Measurements from ENCODE around the gene PKIG. TPM values are rescaled to one million over a fixed set of nuclear protein-coding genes. Genes with fewer than 3 reads are reported as not detected.
A peak's percentile ranks its signal among the peaks of the same experiment; 100 is the strongest.

The PKIG gene
- total RNA-seq, 2 experiments from 2014 or later = 2.1 to 2.2 TPM

- ChIA-PET POLR2A (interaction anchor here (0.7 to 2.7 kb wide), 5 partner anchors 8 to 322 kb away, joined by 3 to 9 read pairs (median 5); partner anchors contain the start of gene STK4), CTCF (interaction anchor here (0.9 to 11.1 kb wide), 6 partner anchors 24 to 89 kb away, joined by 3 to 150 read pairs (median 8); no protein-coding TSS in a partner anchor)
- H3K4me3 Mint-ChIP-seq = peak overlapping the region; percentile 63
- H3K36me3 Mint-ChIP-seq (ENCODE audit: low read depth) = peaks cover 61% of the 10 kb centered on the region
- peak overlapping the region; percentile 99 for H3K27ac Mint-ChIP-seq
- peaks cover 91% of the 10 kb centered on the region for H3K4me1 Mint-ChIP-seq (ENCODE audit: low read depth)
- H3K9me3 Mint-ChIP-seq (ENCODE audit: insufficient read depth) = no peaks in the 10 kb centered on the region
- ATAC-seq (no peak), DNase-seq (no peak)
- H3K27me3 Mint-ChIP-seq (ENCODE audit: low read depth) = no peaks in the 10 kb centered on the region
Observed at GRCh38 chr20:44644230-44644617, 61.8 kb downstream of the PKIG start.

- Mint-ChIP-seq H3K4me1 (ENCODE audit: low read depth) (peaks cover 92% of the 10 kb centered on the region), H3K4me3 (peak overlapping the region; percentile 63), H3K27me3 (ENCODE audit: low read depth) (no peaks in the 10 kb centered on the region), H3K9me3 (ENCODE audit: insufficient read depth) (no peaks in the 10 kb centered on the region), H3K27ac (peak overlapping the region; percentile 99), H3K36me3 (ENCODE audit: low read depth) (peaks cover 61% of the 10 kb centered on the region)
- ATAC-seq = peak; percentile 58
- peak; percentile 63 for DNase-seq
- ChIA-PET POLR2A (interaction anchor here (0.7 to 2.7 kb wide), 6 partner anchors 8 to 1186 kb away, joined by 3 to 9 read pairs (median 4); partner anchors contain the start of gene STK4), CTCF (interaction anchor here (0.9 to 11.1 kb wide), 7 partner anchors 23 to 427 kb away, joined by 3 to 150 read pairs (median 6); no protein-coding TSS in a partner anchor)
Observed at GRCh38 chr20:44644667-44645131, 62.3 kb downstream of the PKIG start.

DNA sequence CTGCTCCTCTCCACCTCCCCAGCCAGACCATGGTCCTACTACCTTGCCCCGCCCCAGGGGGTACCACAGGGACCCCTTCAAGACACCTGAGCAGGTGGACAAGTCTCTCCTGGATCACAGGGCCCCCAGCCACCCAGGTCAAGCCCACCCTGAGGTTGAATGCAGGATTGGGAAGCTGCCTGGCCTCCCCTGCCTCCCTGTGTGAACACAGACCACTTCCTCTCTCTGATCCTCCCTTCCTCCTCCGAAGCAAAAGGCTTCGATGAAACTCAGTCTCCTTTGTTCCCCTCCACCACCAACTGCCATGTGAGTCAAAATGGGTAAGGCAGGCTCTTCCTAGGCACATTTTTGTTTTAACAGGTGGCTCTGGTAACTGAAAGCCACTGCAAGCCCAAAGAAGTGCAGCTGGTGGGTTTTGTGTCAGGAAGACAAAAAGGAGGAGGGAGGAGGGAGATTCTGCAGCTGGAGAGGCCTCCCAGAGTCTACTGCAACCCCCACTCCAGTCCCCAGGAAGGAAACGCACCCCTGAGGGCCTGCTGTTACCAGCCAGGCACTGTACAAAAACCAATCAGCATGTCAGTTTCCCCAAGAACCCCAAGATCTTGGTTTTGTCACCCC is 63.8 kb downstream of the PKIG start:
- Mint-ChIP-seq H3K4me3 (peak overlapping the region; percentile 73), H3K27ac (peak overlapping the region; percentile 99), H3K27me3 (ENCODE audit: low read depth) (no peaks in the 10 kb centered on the region), H3K36me3 (ENCODE audit: low read depth) (peaks cover 54% of the 10 kb centered on the region), H3K9me3 (ENCODE audit: insufficient read depth) (no peaks in the 10 kb centered on the region), H3K4me1 (ENCODE audit: low read depth) (peaks cover 96% of the 10 kb centered on the region)
- peak; percentile 23 for ATAC-seq
- CTCF ChIA-PET = interaction anchor here (1.0 to 11.1 kb wide), 7 partner anchors 9 to 243 kb away, joined by 3 to 150 read pairs (median 4); no protein-coding TSS in a partner anchor
- peak; percentile 67 for DNase-seq
- POLR2A ChIA-PET = interaction anchor here (0.5 to 2.7 kb wide), 6 partner anchors 10 to 1188 kb away, joined by 3 to 9 read pairs (median 4); partner anchors contain the start of gene YWHAB

- POLR2A ChIA-PET = interaction anchor here (1.1 to 2.7 kb wide), 3 partner anchors 25 to 239 kb away, joined by 3 to 9 read pairs (median 5); partner anchors contain the start of gene YWHAB
- peaks cover 51% of the 10 kb centered on the region for H3K36me3 Mint-ChIP-seq (ENCODE audit: low read depth)
- no peak for ATAC-seq
- no peak for DNase-seq
- no peaks in the 10 kb centered on the region for H3K9me3 Mint-ChIP-seq (ENCODE audit: insufficient read depth)
- CTCF ChIA-PET = interaction anchor here (1.0 to 11.1 kb wide), 7 partner anchors 10 to 86 kb away, joined by 3 to 150 read pairs (median 4); no protein-coding TSS in a partner anchor
- H3K27ac Mint-ChIP-seq = peak overlapping the region; percentile 99
- H3K27me3 Mint-ChIP-seq (ENCODE audit: low read depth) = no peaks in the 10 kb centered on the region
- peak overlapping the region; percentile 73 for H3K4me3 Mint-ChIP-seq
- H3K4me1 Mint-ChIP-seq (ENCODE audit: low read depth) = peaks cover 90% of the 10 kb centered on the region
Observed at GRCh38 chr20:44646641-44647274, 64.4 kb downstream of the PKIG start.

GRCh38 chr20:44648068-44648467 is 65.7 kb downstream of the PKIG start:
- DNase-seq (no peak), ATAC-seq (no peak)
- H3K4me3 Mint-ChIP-seq = no peak overlapping the region
- peaks cover 44% of the 10 kb centered on the region for H3K36me3 Mint-ChIP-seq (ENCODE audit: low read depth)
- H3K27ac Mint-ChIP-seq = peak overlapping the region; percentile 99
- peaks cover 81% of the 10 kb centered on the region for H3K4me1 Mint-ChIP-seq (ENCODE audit: low read depth)
- ChIA-PET POLR2A (no interaction called here), CTCF (interaction anchor here (1.0 to 11.1 kb wide), 4 partner anchors 20 to 49 kb away, joined by 3 to 150 read pairs (median 4); no protein-coding TSS in a partner anchor)
- H3K27me3 Mint-ChIP-seq (ENCODE audit: low read depth) = no peaks in the 10 kb centered on the region
- H3K9me3 Mint-ChIP-seq (ENCODE audit: insufficient read depth) = no peaks in the 10 kb centered on the region

DNA sequence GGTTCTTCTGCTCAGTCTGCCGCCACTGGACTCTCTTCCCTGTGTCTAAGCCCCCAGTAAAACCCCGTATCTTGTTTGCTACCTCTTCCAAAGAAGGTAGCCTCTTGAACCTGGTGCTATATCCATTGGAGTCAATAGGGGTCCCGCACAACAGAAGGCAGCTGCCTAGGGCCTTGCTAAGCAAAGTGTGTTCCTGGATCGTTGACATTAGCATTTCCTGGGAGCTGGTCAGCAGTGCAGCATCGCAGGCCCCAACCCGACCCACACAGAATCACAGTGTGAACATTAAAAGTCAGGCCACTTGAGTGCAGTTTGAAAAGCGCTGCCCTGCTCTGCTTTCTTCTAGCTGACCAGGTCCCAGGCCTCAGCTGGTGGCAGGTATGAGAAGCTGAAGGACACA is 66.2 kb downstream of the PKIG start:
- ChIA-PET CTCF (interaction anchor here (1.4 to 11.1 kb wide), 3 partner anchors 35 to 50 kb away, joined by 3 to 150 read pairs (median 5); no protein-coding TSS in a partner anchor), POLR2A (no interaction called here)
- H3K9me3 Mint-ChIP-seq (ENCODE audit: insufficient read depth) = no peaks in the 10 kb centered on the region
- H3K27me3 Mint-ChIP-seq (ENCODE audit: low read depth) = no peaks in the 10 kb centered on the region
- no peak for DNase-seq
- peaks cover 81% of the 10 kb centered on the region for H3K4me1 Mint-ChIP-seq (ENCODE audit: low read depth)
- peak overlapping the region; percentile 6 for H3K4me3 Mint-ChIP-seq
- H3K36me3 Mint-ChIP-seq (ENCODE audit: low read depth) = peaks cover 45% of the 10 kb centered on the region
- no peak for ATAC-seq
- peak overlapping the region; percentile 99 for H3K27ac Mint-ChIP-seq

DNA sequence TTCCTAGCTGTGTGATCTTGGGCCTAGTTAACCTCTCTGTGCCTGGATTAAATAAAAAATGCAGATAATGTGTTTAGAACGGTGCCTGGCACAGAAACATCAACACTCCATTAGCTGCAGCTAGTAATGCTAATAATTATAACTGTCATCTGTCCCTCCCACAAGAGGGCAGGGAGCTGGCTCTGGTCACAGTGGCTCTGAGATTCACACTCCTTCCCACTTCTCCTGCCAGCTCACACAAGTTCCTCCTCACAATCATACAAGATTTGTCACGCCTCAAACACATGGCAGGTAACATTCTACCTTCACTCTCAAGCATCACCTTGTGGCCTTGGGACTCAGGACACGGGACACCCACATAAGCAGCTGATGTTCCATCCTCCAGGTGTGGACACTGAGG is 66.7 kb downstream of the PKIG start:
- Mint-ChIP-seq H3K4me1 (ENCODE audit: low read depth) (peaks cover 77% of the 10 kb centered on the region), H3K4me3 (peak overlapping the region; percentile 93), H3K36me3 (ENCODE audit: low read depth) (peaks cover 47% of the 10 kb centered on the region), H3K27ac (peak overlapping the region; percentile 99), H3K9me3 (ENCODE audit: insufficient read depth) (no peaks in the 10 kb centered on the region), H3K27me3 (ENCODE audit: low read depth) (no peaks in the 10 kb centered on the region)
- no peak for DNase-seq
- ATAC-seq = no peak
- CTCF ChIA-PET = interaction anchor here (1.0 to 11.1 kb wide), 4 partner anchors 34 to 50 kb away, joined by 3 to 150 read pairs (median 4); no protein-coding TSS in a partner anchor
- POLR2A ChIA-PET = no interaction called here

DNA sequence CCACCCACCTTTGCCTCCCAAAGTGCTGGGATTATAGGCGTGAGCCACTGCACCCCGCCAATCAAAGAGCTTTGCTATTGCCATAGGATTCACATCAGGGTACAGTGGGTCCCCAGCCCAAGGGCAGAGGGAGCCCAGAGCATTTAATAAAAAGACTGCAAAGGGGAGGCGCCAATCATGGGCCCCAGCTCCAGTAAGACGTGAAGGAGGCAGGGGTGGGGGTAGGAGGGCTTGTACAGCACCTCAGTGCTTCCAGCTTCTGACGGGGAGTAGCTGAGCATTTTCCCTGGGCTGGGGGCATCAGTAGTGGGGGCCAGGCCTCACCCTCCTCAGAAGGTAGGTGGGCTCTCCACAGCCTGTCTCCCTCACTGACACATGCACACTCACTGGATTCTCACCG is 67.6 kb downstream of the PKIG start:
- H3K9me3 Mint-ChIP-seq (ENCODE audit: insufficient read depth) = no peaks in the 10 kb centered on the region
- ATAC-seq (no peak), DNase-seq (no peak)
- H3K4me3 Mint-ChIP-seq = peak overlapping the region; percentile 93
- no peaks in the 10 kb centered on the region for H3K27me3 Mint-ChIP-seq (ENCODE audit: low read depth)
- ChIA-PET CTCF (interaction anchor here (1.0 to 11.1 kb wide), 5 partner anchors 17 to 51 kb away, joined by 3 to 150 read pairs (median 4); no protein-coding TSS in a partner anchor), POLR2A (interaction anchor here (0.8 to 2.1 kb wide), 3 partner anchors 12 to 31 kb away, joined by 3 to 7 read pairs (median 4); no protein-coding TSS in a partner anchor)
- H3K27ac Mint-ChIP-seq = peak overlapping the region; percentile 89
- H3K36me3 Mint-ChIP-seq (ENCODE audit: low read depth) = peaks cover 56% of the 10 kb centered on the region
- H3K4me1 Mint-ChIP-seq (ENCODE audit: low read depth) = peaks cover 68% of the 10 kb centered on the region

GRCh38 chr20:44650771-44651433 is 68.5 kb downstream of the PKIG start:
- Mint-ChIP-seq H3K4me1 (ENCODE audit: low read depth) (peaks cover 60% of the 10 kb centered on the region), H3K27ac (peak overlapping the region; percentile 89), H3K27me3 (ENCODE audit: low read depth) (no peaks in the 10 kb centered on the region), H3K36me3 (ENCODE audit: low read depth) (peaks cover 54% of the 10 kb centered on the region), H3K9me3 (ENCODE audit: insufficient read depth) (no peaks in the 10 kb centered on the region), H3K4me3 (peak overlapping the region; percentile 93)
- ChIA-PET CTCF (interaction anchor here (1.1 to 11.1 kb wide), 5 partner anchors 15 to 41 kb away, joined by 3 to 150 read pairs (median 4); no protein-coding TSS in a partner anchor), POLR2A (interaction anchor here (1.1 to 2.1 kb wide), 3 partner anchors 21 to 1193 kb away, joined by 3 to 7 read pairs (median 4); partner anchors contain the start of gene SRSF6)
- DNase-seq = peak; percentile 51
- peak; percentile 61 for ATAC-seq

DNA sequence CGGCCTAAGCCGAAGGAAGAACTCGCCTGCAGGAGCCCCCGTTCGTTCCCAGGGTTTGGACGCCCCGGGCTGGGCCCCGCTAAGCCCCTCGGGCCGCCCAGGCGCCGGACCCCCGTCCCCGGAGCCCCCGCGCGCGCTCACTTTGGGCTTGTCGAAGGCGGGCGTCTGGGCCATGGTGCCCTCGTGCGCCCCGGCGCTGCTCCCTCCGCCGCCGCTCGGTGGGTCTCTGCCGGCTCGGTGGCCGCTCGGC is 69.0 kb downstream of the PKIG start:
- H3K27me3 Mint-ChIP-seq (ENCODE audit: low read depth) = no peaks in the 10 kb centered on the region
- ATAC-seq = no peak
- H3K9me3 Mint-ChIP-seq (ENCODE audit: insufficient read depth) = no peaks in the 10 kb centered on the region
- ChIA-PET CTCF (interaction anchor here (1.1 to 11.1 kb wide), 4 partner anchors 15 to 41 kb away, joined by 3 to 150 read pairs (median 4); no protein-coding TSS in a partner anchor), POLR2A (interaction anchor here (1.1 to 2.1 kb wide), 2 partner anchors 21 to 1193 kb away, joined by 3 to 7 read pairs; partner anchors contain the start of gene SRSF6)
- peak overlapping the region; percentile 93 for H3K4me3 Mint-ChIP-seq
- no peak for DNase-seq
- H3K27ac Mint-ChIP-seq = peak overlapping the region; percentile 89
- H3K4me1 Mint-ChIP-seq (ENCODE audit: low read depth) = peaks cover 57% of the 10 kb centered on the region
- peaks cover 52% of the 10 kb centered on the region for H3K36me3 Mint-ChIP-seq (ENCODE audit: low read depth)
